ENCODE data around the gene PREX1.
A peak's percentile ranks its signal among the peaks of the same experiment; 100 is the strongest.
"Not testable (repeated sequence)": the region's sequence is repeated elsewhere in the genome, so short reads cannot be mapped to it uniquely, and the experiment has no call there.

Gene PREX1

GRCh38 chr20:48827855-48828733, at the start of gene PREX1:
TSS of gene PREX1 (minus strand) at chr20:48827999. CDS start at chr20:48827860, 139 bp downstream.
- peak; percentile 92 for DNase-seq (ENCODE audit: low spot score)

- no peak for DNase-seq (ENCODE audit: low spot score)
Measured at GRCh38 chr20:48877304-48877703, 49.5 kb upstream of the PREX1 start.

- DNase-seq (ENCODE audit: low spot score): peak; percentile 49
Measured at GRCh38 chr20:48875914-48876240, 48.1 kb upstream of the PREX1 start.

GRCh38 chr20:48875233-48875913, 47.6 kb upstream of the PREX1 start:
- no peak for DNase-seq (ENCODE audit: low spot score)

- DNase-seq (ENCODE audit: low spot score): not testable (repeated sequence)
Measured at GRCh38 chr20:48869442-48869841, 41.6 kb upstream of the PREX1 start.

GRCh38 chr20:48866936-48867335, 39.1 kb upstream of the PREX1 start:
- DNase-seq (ENCODE audit: low spot score): no peak

GRCh38 chr20:48864738-48865318, 37.0 kb upstream of the PREX1 start:
- no peak for DNase-seq (ENCODE audit: low spot score)

GRCh38 chr20:48864254-48864653, 36.5 kb upstream of the PREX1 start:
- no peak for DNase-seq (ENCODE audit: low spot score)

- no peak for DNase-seq (ENCODE audit: low spot score)
Measured at GRCh38 chr20:48862279-48862678, 34.5 kb upstream of the PREX1 start.

- DNase-seq (ENCODE audit: low spot score): no peak
Measured at GRCh38 chr20:48861444-48861843, 33.6 kb upstream of the PREX1 start.

- DNase-seq (ENCODE audit: low spot score): no peak
Measured at GRCh38 chr20:48858075-48858790, 30.4 kb upstream of the PREX1 start.

- DNase-seq (ENCODE audit: low spot score): no peak
Measured at GRCh38 chr20:48856130-48856529, 28.3 kb upstream of the PREX1 start.

- DNase-seq (ENCODE audit: low spot score): no peak
Measured at GRCh38 chr20:48855046-48855445, 27.2 kb upstream of the PREX1 start.

- no peak for DNase-seq (ENCODE audit: low spot score)
Measured at GRCh38 chr20:48852609-48853008, 24.8 kb upstream of the PREX1 start.

GRCh38 chr20:48851579-48851978, 23.8 kb upstream of the PREX1 start:
- DNase-seq (ENCODE audit: low spot score): no peak

GRCh38 chr20:48850977-48851299, 23.1 kb upstream of the PREX1 start:
- DNase-seq (ENCODE audit: low spot score): no peak

GRCh38 chr20:48850257-48850976, 22.6 kb upstream of the PREX1 start:
- DNase-seq (ENCODE audit: low spot score): no peak

GRCh38 chr20:48849779-48850178, 22.0 kb upstream of the PREX1 start:
- no peak for DNase-seq (ENCODE audit: low spot score)

GRCh38 chr20:48849299-48849698, 21.5 kb upstream of the PREX1 start:
- DNase-seq (ENCODE audit: low spot score): no peak

- DNase-seq (ENCODE audit: low spot score): no peak
Measured at GRCh38 chr20:48847498-48848205, 19.9 kb upstream of the PREX1 start.
